GM18861 (cell line): Measurements from ENCODE around the gene AHCY.
"Not testable (repeated sequence)": the region's sequence is repeated elsewhere in the genome, so short reads cannot be mapped to it uniquely, and the experiment has no call there.

Source experiments
- ATAC-seq: cut with Tn5 transposase; IDR thresholded peaks from one replicate; pipeline ENCODE4 v1.9.1; 2021; ENCODE audit not compliant: unreplicated experiment

The AHCY gene

DNA sequence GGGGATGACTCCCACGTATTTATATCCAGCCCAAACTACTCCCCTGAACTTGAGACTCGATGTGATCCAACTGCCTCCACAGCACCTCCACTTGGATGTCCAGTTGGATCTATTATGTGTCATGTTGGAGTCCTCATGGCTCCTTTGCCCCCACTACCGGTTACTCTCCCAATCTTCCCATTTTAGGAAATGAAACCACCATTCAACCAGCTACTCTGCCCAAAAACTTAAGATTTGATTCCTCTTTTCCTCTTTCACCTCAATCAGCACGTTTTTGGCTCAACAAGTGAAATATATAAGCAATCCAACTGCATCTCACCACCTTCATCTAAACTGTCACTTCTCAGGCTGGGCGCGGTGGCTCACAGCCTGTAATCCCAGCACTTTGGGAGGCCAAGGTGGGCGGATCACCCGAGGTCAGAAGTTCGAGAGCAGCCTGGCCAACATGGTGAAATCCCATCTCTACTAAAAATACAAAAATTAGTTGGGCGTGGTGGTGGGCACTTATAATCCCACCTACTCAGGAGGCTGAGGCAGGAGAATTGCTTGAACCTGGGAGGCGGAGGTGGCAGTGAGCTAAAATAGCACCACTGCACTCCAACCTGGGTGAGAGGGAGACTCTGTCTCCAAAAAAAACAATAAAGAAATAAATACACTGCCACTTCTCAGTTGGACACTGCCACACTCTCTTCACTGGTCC, 3.4 kb downstream of the AHCY start:
- ATAC-seq = no peak

DNA sequence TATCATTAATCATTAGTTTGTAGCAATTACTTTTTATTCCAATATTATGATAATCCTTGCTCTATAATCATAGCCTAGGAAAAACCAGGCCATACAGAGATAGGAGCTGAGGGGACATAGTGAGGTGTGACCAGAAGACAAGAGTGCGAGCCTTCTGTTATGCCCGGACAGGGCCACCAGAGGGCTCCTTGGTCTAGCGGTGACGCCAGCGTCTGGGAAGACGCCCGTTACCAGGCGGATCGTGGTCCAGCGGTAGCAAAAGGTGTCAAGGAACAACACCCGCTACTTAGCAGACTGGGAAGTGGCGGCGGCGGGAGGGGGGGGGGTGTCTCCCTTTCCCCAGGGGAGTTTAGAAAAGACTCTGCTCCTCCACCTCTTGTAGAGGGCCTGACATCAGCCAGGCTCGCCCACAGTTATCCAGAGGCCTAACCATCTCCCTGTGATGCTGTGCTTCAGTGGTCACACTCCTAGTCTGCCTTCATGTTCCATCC, 4.8 kb downstream of the AHCY start:
- not testable (repeated sequence) for ATAC-seq

DNA sequence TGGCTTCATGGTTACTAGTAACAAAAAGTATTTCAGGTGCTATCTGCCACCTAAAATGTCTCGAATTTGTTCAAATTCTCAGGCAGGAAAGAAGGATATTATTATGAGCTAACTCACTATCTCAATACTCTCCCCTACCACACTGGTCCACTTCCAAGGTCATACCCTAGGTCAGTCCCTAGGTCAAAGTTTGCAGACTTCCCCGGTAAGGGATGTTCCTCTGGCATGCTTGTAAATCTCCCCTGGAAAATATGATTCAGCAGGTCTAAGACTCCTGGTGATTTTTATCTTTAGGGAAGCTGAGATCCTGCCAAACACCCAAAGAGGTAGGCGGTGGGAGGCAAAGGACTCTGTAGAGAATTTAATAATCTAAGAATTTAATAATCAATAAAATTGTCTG, 6.7 kb downstream of the AHCY start:
- ATAC-seq = no peak

DNA sequence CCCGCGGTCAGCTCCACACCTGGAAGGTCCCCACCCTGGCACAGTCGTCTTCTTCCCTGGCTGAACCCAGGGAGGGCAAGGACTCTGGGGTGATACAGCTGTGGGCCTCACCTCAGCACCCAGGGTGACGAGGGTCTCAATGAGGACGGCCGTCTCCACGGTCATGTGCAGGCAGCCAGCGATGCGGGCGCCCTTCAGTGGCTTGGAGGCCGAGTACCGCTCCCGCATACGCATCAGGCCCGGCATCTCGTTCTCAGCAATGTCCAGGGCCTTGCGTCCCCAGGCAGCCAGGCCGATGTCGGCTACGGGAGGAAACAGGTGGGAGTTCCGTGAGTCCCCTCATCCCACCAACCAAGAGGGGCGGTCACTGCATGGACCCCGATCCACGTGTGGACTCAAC, 7.9 kb downstream of the AHCY start:
- ATAC-seq = no peak

GRCh38 chr20:34294563-34294962, 8.6 kb downstream of the AHCY start:
- ATAC-seq = no peak

DNA sequence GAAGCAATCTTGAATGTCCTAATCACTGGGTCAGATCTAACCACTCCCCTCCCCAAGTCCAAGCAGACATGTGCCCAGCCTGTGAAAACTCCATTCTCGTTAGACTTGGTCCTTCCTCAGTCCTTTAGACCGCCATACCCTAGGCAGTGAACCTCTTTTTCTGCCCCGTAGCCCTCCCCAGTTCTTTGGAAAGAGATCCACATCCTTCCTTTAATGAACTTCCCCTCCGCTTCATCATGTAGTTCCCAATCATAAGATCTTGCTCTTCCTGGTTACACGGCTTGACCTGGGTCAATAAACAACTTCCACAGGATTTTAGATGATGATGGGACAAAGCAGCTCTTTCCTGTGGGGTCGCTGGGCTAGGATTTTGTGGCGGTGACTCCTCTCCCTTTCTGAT, 9.6 kb downstream of the AHCY start:
- no peak for ATAC-seq

GRCh38 chr20:34293119-34293518, 10.0 kb downstream of the AHCY start:
- no peak for ATAC-seq

GRCh38 chr20:34292496-34292895, 10.7 kb downstream of the AHCY start:
- ATAC-seq = no peak

DNA sequence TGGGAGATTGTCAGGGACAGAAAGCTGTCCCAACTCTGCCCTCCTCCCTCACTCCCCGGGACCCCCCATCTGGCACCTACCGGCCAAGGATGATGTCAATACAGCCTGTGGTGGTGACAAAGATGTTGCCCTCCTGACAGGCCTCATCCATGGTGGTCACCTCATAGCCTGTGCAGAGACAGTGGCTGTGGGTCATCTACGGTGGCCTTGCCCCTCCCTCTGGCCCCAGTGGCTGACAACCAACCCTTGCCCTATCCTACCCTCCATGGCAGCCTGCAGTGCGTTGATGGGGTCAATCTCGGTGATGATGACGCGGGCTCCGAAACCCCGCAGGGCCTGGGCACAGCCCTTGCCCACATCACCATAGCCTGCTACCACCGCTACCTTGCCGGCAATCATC, 12.7 kb downstream of the AHCY start:
- no peak for ATAC-seq

DNA sequence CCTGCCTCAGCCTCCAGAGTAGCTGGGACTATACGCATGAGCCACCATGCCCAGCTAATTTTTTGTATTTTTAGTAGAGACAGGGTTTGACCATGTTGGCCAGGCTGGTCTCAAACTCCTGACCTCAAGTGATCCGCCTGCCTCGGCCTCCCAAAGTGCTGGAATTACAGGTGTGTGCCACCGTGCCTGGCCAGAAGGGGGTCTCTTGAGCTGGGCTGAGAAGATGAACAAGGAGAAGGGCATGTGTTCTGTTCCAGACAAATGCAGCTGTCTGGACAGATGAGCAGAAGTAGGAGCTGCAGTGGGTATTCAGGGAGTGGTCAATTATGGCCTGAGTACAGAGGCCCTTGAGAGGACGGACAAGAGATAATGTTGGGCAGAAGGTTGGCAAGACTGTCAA, 15.7 kb downstream of the AHCY start:
- not testable (repeated sequence) for ATAC-seq

DNA sequence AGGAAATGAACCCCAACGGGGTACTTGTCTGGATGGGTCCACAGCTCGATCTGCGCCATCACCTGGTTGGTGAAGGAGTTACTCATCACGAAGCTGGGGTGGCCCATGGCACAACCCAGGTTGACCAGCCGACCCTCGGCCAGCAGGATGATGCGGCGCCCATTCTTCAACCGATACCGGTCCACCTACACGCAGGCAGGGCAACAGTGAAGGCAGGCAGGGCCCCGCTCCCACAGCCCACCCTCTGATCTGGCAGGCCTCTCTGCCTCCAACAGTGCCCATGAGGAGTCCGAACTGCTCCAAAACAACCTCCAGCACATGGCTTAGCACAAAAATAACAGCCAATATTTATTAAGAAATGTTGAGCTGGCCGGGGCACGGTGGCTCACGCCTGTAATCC, 17.7 kb downstream of the AHCY start:
- ATAC-seq = no peak

GRCh38 chr20:34283844-34284243, 19.3 kb downstream of the AHCY start:
- no peak for ATAC-seq

GRCh38 chr20:34282041-34282440, 21.1 kb downstream of the AHCY start:
- no peak for ATAC-seq

- no peak for ATAC-seq
These were observed 22.0 kb downstream of the AHCY start for GRCh38 chr20:34281177-34281576.

DNA sequence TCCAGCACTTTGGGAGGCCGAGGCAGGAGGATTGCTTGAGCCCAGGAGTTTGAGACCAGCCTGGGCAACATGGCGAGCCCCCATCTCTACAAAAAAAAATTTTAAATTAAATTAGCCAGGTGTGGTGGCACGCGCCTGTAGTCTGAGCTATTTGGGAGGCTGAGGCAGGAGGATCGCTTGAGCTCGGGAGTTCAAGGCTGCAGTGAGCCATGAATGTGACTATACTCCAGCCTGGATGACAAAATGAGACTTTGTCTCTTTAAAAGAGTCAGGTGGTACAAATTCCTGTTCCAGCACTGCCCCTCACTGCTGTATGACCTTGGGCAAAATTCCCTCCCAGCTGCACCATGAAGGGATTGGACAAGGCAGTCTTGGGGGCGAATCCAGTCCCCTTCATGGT, 28.5 kb downstream of the AHCY start:
- no peak for ATAC-seq

- ATAC-seq = no peak
These were observed 31.2 kb downstream of the AHCY start for GRCh38 chr20:34271956-34272355.

DNA sequence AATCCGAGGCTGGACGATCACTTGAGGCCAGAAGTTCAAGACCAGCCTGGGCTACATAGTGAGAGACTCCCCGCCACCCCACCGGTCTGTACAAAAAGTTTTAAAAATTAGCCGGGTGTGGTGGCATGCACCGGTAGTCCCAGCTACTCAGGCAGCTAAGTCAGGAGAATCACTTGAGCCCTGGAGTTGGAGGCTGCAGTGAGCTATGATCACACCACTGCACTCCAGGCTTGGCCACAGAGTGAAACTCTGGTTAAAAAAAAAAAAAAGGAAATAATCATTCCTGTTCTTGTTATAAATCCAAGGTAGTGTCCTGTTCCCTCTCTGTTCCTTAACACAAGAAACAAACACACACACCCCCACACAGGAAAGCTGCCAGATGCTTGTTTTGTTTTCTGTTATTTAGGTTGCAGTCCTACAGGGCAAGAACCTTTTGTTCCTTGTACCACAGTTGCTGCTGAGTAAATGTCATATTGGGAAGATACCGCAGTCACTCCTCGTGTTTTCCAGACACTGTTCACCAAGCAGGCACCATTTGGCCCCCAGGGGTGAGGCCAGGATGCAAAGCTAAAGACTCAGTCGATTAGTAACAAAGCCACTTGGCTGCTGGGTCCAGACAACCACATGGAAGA, 33.0 kb downstream of the AHCY start:
- no peak for ATAC-seq

DNA sequence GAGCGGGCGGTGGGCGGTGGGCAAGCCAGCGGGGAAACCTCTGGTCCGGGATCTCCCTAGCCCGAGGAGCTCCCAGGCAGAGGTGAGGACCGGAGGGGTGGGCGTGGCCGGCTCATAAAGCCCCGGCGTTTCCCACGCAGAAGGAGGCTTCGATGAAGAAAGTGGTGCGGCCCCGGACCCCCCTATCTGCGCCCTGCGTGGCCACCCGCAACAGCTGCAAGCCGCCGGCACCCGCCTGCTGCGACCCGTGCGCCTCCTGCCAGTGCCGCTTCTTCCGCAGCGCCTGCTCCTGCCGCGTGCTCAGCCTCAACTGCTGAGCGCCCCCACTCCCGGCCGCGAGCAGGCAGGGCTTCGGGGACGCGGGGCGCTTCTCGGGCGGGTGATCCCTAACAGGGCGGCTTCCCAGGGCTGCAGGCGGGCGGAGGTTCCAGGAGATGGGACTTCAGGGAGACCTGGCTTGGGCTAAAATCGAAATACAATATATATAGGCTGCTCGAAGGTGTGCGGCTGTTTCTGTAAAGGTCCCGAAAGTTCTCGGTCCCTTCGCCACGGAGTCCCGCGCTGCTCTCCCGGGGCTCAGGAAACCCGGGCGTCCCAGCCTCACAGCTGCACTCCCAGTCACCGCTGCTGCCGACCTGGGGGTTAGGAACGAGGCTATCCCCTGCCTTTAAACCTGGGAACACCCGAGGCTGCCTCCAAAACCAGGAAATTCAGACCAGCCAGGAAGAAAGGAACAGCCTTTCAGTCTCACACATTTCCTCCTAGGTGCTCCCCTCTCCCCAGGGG, 34.1 kb downstream of the AHCY start:
- no peak for ATAC-seq

GRCh38 chr20:34268145-34268544, 35.0 kb downstream of the AHCY start:
- ATAC-seq = no peak

DNA sequence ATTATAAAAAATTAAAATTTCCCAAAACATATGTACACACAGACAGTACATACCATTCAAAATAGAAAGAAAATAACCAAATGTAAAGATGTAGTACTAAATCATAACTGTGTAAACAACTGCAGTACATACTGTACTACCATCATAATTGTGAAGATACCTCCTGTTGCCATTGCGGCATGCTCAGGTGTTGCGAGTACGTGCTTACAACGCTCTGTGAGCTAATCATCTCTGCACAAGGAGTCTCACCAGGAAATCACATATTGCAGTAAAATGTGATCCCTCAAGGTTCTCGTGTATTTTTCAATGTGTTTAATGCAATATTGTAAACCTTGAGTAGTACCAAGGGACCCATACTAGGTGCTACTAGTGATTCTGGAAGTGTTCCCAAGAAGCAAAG, 39.0 kb downstream of the AHCY start:
- ATAC-seq = no peak

DNA sequence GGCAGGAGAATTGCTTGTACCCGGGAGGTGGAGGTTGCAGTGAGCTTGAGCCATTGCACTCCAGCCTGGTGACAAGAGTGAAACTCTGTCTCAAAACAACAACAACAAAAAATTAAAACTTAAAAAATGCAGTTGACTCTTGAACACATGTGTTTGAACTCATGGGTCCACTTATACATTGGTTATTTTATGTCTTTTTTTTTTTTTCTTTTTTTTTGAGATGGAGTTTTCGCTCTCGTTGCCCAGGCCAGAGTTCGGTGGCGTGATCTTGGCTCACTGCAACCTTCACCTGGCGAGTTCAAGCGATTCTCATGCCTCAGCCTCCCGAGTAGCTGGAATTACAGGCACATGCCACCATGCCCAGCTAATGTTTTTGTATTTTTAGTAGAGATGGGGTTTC, 39.7 kb downstream of the AHCY start:
- ATAC-seq = not testable (repeated sequence)
